HG02970 (cell line): ENCODE results near the gene RICTOR.

Experiments
- ATAC-seq: cut with Tn5 transposase; IDR thresholded peaks from one replicate; pipeline ENCODE4 v1.9.1; 2021; ENCODE audit warnings: mild to moderate bottlenecking, moderate library complexity, moderate number of reproducible peaks; ENCODE audit not compliant: unreplicated experiment, low FRiP score

The RICTOR gene

GRCh38 chr5:38948501-38948900 lies 125.7 kb downstream of the RICTOR start:
- ATAC-seq, result no peak

GRCh38 chr5:38944282-38944681 lies 129.9 kb downstream of the RICTOR start:
- no peak for ATAC-seq

- no peak for ATAC-seq
Measured at GRCh38 chr5:38941912-38942311, 132.3 kb downstream of the RICTOR start.

- ATAC-seq, result no peak
Measured at GRCh38 chr5:38940230-38940858, 133.9 kb downstream of the RICTOR start.

GRCh38 chr5:38938973-38939372 lies 135.2 kb downstream of the RICTOR start:
- ATAC-seq, result no peak

- ATAC-seq, result no peak
Measured at GRCh38 chr5:38938424-38938823, 135.8 kb downstream of the RICTOR start.

- ATAC-seq, result no peak
Measured at GRCh38 chr5:38936269-38936668, 137.9 kb downstream of the RICTOR start.

GRCh38 chr5:38935437-38935836 lies 138.8 kb downstream of the RICTOR start:
- ATAC-seq, result no peak

- ATAC-seq, result no peak
Measured at GRCh38 chr5:38932854-38933408, 141.3 kb downstream of the RICTOR start.

GRCh38 chr5:38931731-38932130 lies 142.5 kb downstream of the RICTOR start:
- ATAC-seq, result no peak

- ATAC-seq, result no peak
Measured at GRCh38 chr5:38929838-38930237, 144.4 kb downstream of the RICTOR start.

- ATAC-seq, result no peak
Measured at GRCh38 chr5:38927470-38927869, 146.7 kb downstream of the RICTOR start.

- no peak for ATAC-seq
Measured at GRCh38 chr5:38926121-38926520, 148.1 kb downstream of the RICTOR start.

- no peak for ATAC-seq
Measured at GRCh38 chr5:38925154-38925925, 148.9 kb downstream of the RICTOR start.

- no peak for ATAC-seq
Measured at GRCh38 chr5:38923661-38924451, 150.3 kb downstream of the RICTOR start.

GRCh38 chr5:38922199-38922598 lies 152.0 kb downstream of the RICTOR start:
- ATAC-seq, result no peak

- ATAC-seq, result no peak
Measured at GRCh38 chr5:38921174-38921573, 153.0 kb downstream of the RICTOR start.

GRCh38 chr5:38916802-38917201 lies 157.4 kb downstream of the RICTOR start:
- no peak for ATAC-seq

GRCh38 chr5:38913714-38914113 lies 160.5 kb downstream of the RICTOR start:
- no peak for ATAC-seq

GRCh38 chr5:38911933-38912332 lies 162.3 kb downstream of the RICTOR start:
- no peak for ATAC-seq

GRCh38 chr5:38906503-38906902 lies 167.7 kb downstream of the RICTOR start:
- ATAC-seq, result no peak
